C4-2B (cell line): ENCODE results near the gene MOB3A.
A peak's percentile ranks its signal among the peaks of the same experiment; 100 is the strongest.

ENCODE experiments used
- H3K27ac ChIP-seq: fragments of 450-650 bp; 2 replicates; pipeline ENCODE4 v1.5.1; 2017
- CTCF ChIP-seq: fragments of 450-650 bp; conservative IDR thresholded peaks from 2 replicates; pipeline ENCODE4 v1.5.1; 2017; ENCODE audit warnings: mild to moderate bottlenecking
- ZFX ChIP-seq: fragments of 450-650 bp; IDR thresholded peaks from 2 replicates; pipeline ENCODE4 v1.6.1; 2017

The MOB3A gene

GRCh38 chr19:2040647-2041432 lies 55.3 kb downstream of the MOB3A start:
- TF ChIP-seq CTCF (no peak), ZFX (no peak)
- peak overlapping the region; percentile 95 for H3K27ac ChIP-seq

GRCh38 chr19:2039959-2040646 lies 56.0 kb downstream of the MOB3A start:
- TF ChIP-seq CTCF (no peak), ZFX (no peak)
- peak overlapping the region; percentile 95 for H3K27ac ChIP-seq

GRCh38 chr19:2039089-2039958 lies 56.8 kb downstream of the MOB3A start:
- no peak overlapping the region for H3K27ac ChIP-seq

GRCh38 chr19:2038284-2039088 lies 57.6 kb downstream of the MOB3A start:
- no peak overlapping the region for H3K27ac ChIP-seq

More at GRCh38 chr19:2039089-2039958, 56.8 kb downstream of the MOB3A start:
- TF ChIP-seq ZFX (no peak), CTCF (no peak)

GRCh38 chr19:2037651-2038255 lies 58.4 kb downstream of the MOB3A start:
- no peak overlapping the region for H3K27ac ChIP-seq
- TF ChIP-seq CTCF (no peak), ZFX (no peak)

More at GRCh38 chr19:2038284-2039088, 57.6 kb downstream of the MOB3A start:
- no peak for TF ChIP-seq ZFX
- TF ChIP-seq CTCF = no peak

GRCh38 chr19:2036424-2036823 lies 59.7 kb downstream of the MOB3A start:
- no peak for TF ChIP-seq ZFX
- TF ChIP-seq CTCF = no peak
- H3K27ac ChIP-seq = no peak overlapping the region
